Neural crest cell (in vitro differentiated cells): ENCODE measurements around the gene CNTROB. TPM values are rescaled to one million over a fixed set of nuclear protein-coding genes. Genes with fewer than 3 reads are reported as not detected.

Experiments
- DNase-seq: peaks from one replicate; pipeline ENCODE4 v3.0.0; 2021; ENCODE audit warnings: low read depth, mixed read lengths, low spot score
- H3K27ac Mint-ChIP-seq: one replicate; pipeline ENCODE4 v1.8.0; 2021; ENCODE audit warnings: mild to moderate bottlenecking, mixed read lengths; ENCODE audit not compliant: unreplicated experiment
- H3K27me3 Mint-ChIP-seq: 2 replicates; pipeline ENCODE4 v1.8.0; 2021; ENCODE audit warnings: low read depth, mild to moderate bottlenecking, mixed read lengths
- H3K36me3 Mint-ChIP-seq: 2 replicates; pipeline ENCODE4 v1.8.0; 2021; ENCODE audit warnings: low read depth, mild to moderate bottlenecking, mixed read lengths
- H3K4me1 Mint-ChIP-seq: 2 replicates; pipeline ENCODE4 v1.8.0; 2021; ENCODE audit warnings: mixed read lengths
- H3K4me3 Mint-ChIP-seq: one replicate; pipeline ENCODE4 v1.8.0; 2021; ENCODE audit warnings: mild to moderate bottlenecking, mixed read lengths
- H3K9me3 Mint-ChIP-seq: 2 replicates; pipeline ENCODE4 v1.8.0; 2021; ENCODE audit warnings: mixed read lengths
- total RNA-seq: library from RNA; stranded (reverse); gene quantifications from 2 replicates; pipeline ENCODE4 v1.2.1, GENCODE V29; 2021
- TF ChIP-seq, protein P1 (sequence below): fragments of 200-600 bp; sonication (generic); conservative IDR thresholded peaks from 2 replicates; pipeline ENCODE4 v1.5.0; 2021; ENCODE audit warnings: antibody characterized with exemption, mild to moderate bottlenecking

CNTROB gene
- total RNA-seq, 1 donor from 2014 or later, result 58.3 TPM

DNA sequence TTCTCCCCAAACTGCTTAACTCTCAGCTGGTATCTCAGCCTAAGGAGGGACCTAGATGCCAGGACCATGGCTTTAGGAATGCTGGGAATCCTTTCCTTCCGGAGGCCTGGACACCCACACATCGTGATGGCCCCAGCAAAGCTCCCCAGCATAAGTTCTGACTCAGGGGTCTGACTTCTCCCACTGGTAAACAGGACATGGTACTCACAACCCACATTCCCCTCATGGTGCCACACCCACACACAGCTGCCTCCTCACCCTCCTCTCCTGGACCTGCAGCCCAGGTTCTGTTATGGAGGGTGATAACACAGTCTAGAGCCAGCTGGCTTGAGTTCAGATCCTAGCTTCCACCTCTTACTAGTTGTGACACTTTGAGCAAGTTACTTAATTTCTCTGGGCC, 15.2 kb upstream of the CNTROB start:
- peaks cover 7% of the 10 kb centered on the region for H3K27me3 Mint-ChIP-seq
- H3K36me3 Mint-ChIP-seq, result peaks cover 2% of the 10 kb centered on the region
- DNase-seq, result no peak
- peaks cover 3% of the 10 kb centered on the region for H3K9me3 Mint-ChIP-seq
- H3K27ac Mint-ChIP-seq, result no peak overlapping the region
- TF ChIP-seq, protein P1, sequence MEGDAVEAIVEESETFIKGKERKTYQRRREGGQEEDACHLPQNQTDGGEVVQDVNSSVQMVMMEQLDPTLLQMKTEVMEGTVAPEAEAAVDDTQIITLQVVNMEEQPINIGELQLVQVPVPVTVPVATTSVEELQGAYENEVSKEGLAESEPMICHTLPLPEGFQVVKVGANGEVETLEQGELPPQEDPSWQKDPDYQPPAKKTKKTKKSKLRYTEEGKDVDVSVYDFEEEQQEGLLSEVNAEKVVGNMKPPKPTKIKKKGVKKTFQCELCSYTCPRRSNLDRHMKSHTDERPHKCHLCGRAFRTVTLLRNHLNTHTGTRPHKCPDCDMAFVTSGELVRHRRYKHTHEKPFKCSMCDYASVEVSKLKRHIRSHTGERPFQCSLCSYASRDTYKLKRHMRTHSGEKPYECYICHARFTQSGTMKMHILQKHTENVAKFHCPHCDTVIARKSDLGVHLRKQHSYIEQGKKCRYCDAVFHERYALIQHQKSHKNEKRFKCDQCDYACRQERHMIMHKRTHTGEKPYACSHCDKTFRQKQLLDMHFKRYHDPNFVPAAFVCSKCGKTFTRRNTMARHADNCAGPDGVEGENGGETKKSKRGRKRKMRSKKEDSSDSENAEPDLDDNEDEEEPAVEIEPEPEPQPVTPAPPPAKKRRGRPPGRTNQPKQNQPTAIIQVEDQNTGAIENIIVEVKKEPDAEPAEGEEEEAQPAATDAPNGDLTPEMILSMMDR, result no peak
- H3K4me1 Mint-ChIP-seq, result peaks cover 25% of the 10 kb centered on the region
- peak overlapping the region; percentile 80 for H3K4me3 Mint-ChIP-seq

DNA sequence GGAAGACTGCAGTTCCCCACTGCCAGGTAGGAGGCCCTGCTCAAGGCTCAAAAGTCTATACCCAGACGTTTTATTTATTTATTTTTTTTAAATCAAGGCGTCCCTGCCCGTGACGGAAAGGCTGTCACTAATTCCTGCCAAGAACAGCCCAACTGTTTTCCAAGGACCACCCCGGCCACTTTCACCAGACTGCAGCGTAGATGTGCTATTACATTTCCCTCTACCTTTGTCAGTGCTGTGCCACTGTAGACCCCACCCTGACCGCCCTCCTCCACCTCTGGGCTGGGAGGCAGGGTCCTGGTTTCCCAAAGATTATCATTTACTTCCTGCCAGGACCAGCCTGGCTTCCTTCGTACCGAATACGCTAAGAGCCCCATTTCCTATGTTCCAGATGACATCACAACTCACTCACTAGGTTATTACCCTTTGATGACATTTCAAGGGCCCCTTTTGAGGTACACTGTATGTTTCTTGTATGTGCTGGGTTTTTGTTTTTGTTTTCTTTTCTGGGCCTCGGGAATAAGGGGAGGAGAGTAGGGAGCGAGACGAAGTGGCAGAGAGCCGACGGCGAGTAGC, 9.6 kb upstream of the CNTROB start:
- no peak for DNase-seq
- peaks cover 7% of the 10 kb centered on the region for H3K4me1 Mint-ChIP-seq
- H3K36me3 Mint-ChIP-seq, result peaks cover 8% of the 10 kb centered on the region
- H3K27me3 Mint-ChIP-seq, result peaks cover 1% of the 10 kb centered on the region
- TF ChIP-seq, protein P1, result no peak
- H3K27ac Mint-ChIP-seq, result peak overlapping the region; percentile 84
- peak overlapping the region; percentile 73 for H3K4me3 Mint-ChIP-seq
- H3K9me3 Mint-ChIP-seq, result no peaks in the 10 kb centered on the region

DNA sequence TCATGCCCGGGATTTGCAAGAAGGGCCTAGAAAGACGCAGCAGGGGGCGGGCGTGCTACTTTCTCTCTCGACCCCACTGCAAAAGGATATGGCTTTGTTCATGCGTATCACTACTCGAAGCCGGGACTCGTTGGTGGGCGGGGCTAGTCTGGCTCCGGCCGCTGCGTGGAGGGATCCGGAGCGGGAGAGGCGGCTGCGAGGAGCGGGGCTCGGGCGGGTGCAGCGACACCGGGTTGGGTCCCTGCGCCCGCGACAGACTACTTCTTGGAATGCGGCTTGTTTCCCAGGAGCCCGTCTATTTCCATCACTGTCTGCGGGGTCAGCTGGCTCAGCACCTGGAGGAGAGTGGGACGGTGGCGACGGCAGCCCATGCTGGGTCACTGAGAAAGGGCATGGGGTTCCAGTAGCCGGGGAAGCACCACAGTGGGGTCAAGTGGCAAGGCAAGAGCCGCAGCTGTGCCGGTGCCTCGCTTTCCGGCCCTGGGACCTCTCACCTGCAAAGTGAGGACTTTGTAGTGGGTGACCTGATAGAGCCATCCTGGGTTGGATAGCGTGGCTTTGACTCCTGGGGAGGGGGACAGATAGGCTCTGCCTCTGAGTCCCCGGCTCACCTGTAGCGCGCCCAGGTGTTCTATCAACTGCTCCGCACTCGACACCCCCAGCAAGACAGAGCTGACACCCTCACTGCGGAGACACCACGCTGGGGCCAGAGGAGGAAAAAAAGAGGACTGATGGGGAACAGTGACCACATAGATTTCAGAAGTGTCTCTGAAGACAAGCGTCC, 9.0 kb upstream of the CNTROB start:
- DNase-seq, result peak; percentile 80

DNA sequence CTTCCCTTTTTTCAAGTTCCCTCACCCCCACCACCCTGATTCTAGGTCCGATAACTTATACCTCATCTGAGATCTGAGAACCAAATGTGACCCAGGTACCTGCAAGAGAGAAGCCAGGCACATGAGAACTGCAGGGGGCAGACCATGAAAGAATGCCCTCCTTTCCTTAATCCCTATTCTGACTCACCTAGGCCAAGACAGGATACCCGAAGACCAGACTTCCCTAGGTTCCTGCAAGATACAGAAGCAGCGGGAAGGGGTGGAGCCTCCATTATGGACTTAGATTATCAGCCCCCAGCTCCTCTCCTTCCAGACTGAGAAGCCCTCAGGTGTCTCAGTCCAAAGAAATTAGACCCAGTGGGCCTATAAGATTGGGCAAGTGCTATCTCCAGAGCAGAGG, 4.4 kb upstream of the CNTROB start:
- DNase-seq, result no peak
- H3K4me1 Mint-ChIP-seq, result peaks cover 28% of the 10 kb centered on the region
- peak overlapping the region; percentile 66 for H3K4me3 Mint-ChIP-seq
- no peak overlapping the region for H3K27ac Mint-ChIP-seq
- H3K36me3 Mint-ChIP-seq, result peaks cover 4% of the 10 kb centered on the region
- TF ChIP-seq, protein P1, result no peak
- no peaks in the 10 kb centered on the region for H3K9me3 Mint-ChIP-seq
- peaks cover 11% of the 10 kb centered on the region for H3K27me3 Mint-ChIP-seq

More for the DNA sequence above, 9.0 kb upstream of the CNTROB start:
- peaks cover 7% of the 10 kb centered on the region for H3K4me1 Mint-ChIP-seq
- H3K27ac Mint-ChIP-seq, result peak overlapping the region; percentile 84
- peak overlapping the region; percentile 73 for H3K4me3 Mint-ChIP-seq
- peaks cover 5% of the 10 kb centered on the region for H3K27me3 Mint-ChIP-seq
- H3K9me3 Mint-ChIP-seq, result no peaks in the 10 kb centered on the region
- peaks cover 8% of the 10 kb centered on the region for H3K36me3 Mint-ChIP-seq
- TF ChIP-seq, protein P1, result no peak

DNA sequence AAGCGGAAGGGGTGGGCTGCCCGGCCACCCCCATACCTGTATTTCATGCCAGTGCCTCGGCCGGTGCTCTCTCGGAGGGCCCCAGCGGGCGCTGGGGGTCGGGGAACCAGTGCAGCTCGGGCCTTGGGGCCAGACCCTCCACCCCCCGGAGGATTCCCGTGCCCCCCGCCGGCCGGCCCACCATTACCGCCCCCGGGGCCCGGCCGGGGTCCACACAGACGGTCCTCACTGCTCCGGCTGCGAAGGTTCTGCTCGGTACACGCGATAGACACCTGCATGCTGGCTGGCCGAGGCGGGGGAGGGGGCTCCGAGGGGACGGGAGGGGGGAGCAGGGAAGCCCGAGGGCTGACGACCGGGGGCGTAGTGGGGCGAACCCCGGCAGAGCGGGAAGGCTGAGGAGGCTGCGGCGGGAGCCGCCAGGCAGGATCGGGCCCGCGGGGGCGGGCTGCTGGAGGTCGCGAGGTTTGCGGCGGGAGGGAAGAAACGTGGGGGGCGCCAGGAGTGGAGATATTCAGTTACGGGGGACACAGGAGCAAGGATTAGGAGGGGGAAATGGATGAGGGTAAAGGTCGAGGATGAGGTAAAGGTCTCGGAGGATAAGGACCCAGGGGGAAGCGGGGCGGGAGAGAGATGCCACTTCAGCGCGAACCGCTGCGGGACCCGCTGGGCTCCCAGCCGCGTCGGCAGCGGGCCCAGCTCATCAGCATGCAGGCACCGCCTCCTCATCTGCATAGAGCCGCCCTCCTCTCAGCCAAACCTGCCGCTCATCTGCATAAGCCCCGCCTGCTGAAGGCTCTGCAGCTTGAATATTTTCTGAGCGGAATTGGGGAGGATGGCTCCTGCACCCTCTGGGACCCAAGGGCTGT, 2.6 kb upstream of the CNTROB start, which contains the start of gene KCNAB3:
Gene KCNAB3 (minus strand): TSS at position 699 of the 866 bp plus-strand sequence. CDS start 421 bp downstream, at position 278.
- Mint-ChIP-seq H3K27me3 (peaks cover 11% of the 10 kb centered on the region), H3K4me1 (peaks cover 40% of the 10 kb centered on the region), H3K4me3 (peak within 1 kb of the TSS; percentile 99), H3K9me3 (no peaks in the 10 kb centered on the region), H3K36me3 (peaks cover 3% of the 10 kb centered on the region), H3K27ac (peak within 1 kb of the TSS; percentile 38)
- DNase-seq, result peak; percentile 64
- TF ChIP-seq, protein P1, result no peak
